Measurements from ENCODE around the gene ZXDA. TPM values are rescaled to one million over a fixed set of nuclear protein-coding genes. Genes with fewer than 3 reads are reported as not detected.
A peak's percentile ranks its signal among the peaks of the same experiment; 100 is the strongest.
"Not testable (repeated sequence)": the region's sequence is repeated elsewhere in the genome, so short reads cannot be mapped to it uniquely, and the experiment has no call there.

Gene ZXDA
- total and polyA plus RNA-seq, 7 donors, result 0.60 to 9.9 (median 6.1) TPM

- 18 to 62% methylated on average over 28 of the region's 28 CpGs for WGBS, 2 donors
- intact Hi-C loops (cut with DNase I), result not testable (repeated sequence)
Measured at GRCh38 chrX:57908972-57909594, 1.2 kb downstream of the ZXDA start.

GRCh38 chrX:57906790-57907189, 3.5 kb downstream of the ZXDA start:
- Histone ChIP-seq H3K9me3 (no peaks in the 10 kb centered on the region), H3K4me3 (no peak overlapping the region), H3K27ac (peak overlapping the region; percentile 27 to 64 (median 48)), H3K36me3 (no peaks in the 10 kb centered on the region), H3K4me1 (peaks cover 0 to 45% (median 17%) of the 10 kb centered on the region in 4 donors), H3K27me3 (no peaks in the 10 kb centered on the region)
- no peak for DNase-seq
- TF ChIP-seq CTCF (IDR thresholded peaks at IDR 0.05) (no peak), POLR2AphosphoS5 (IDR thresholded peaks at IDR 0.05) (no peak), EP300 (IDR thresholded peaks at IDR 0.05) (no peak), POLR2A (IDR thresholded peaks at IDR 0.05) (no peak)
- WGBS, 2 donors, result 45 to 68% methylated on average over 1 of the region's 1 CpG
- intact Hi-C loops (cut with DNase I), result no loop called here

More at GRCh38 chrX:57908972-57909594, 1.2 kb downstream of the ZXDA start:
- H3K4me3 ChIP-seq, result peak overlapping the region; percentile 45 to 56 (median 52)
- H3K27ac ChIP-seq, result peak overlapping the region; percentile 83 to 90 (median 86)
- not testable (repeated sequence) for H3K36me3 ChIP-seq, DNase-seq, H3K9me3 ChIP-seq, H3K27me3 ChIP-seq
- H3K4me1 ChIP-seq, result peaks cover 0 to 25% (median 8%) of the 10 kb centered on the region in 4 donors

GRCh38 chrX:57905141-57905540, 5.1 kb downstream of the ZXDA start:
- Histone ChIP-seq H3K27ac (peak overlapping the region; percentile 38 to 64 (median 56)), H3K27me3 (no peaks in the 10 kb centered on the region), H3K36me3 (no peaks in the 10 kb centered on the region), H3K4me1 (peaks cover 0 to 53% (median 17%) of the 10 kb centered on the region in 4 donors), H3K4me3 (peak overlapping the region in 1 of 4 donors; percentile 28), H3K9me3 (no peaks in the 10 kb centered on the region)
- DNase-seq, result no peak
- intact Hi-C loops (cut with DNase I), result no loop called here
- TF ChIP-seq EP300 (IDR thresholded peaks at IDR 0.05) (no peak), POLR2A (IDR thresholded peaks at IDR 0.05) (no peak), POLR2AphosphoS5 (IDR thresholded peaks at IDR 0.05) (no peak), CTCF (IDR thresholded peaks at IDR 0.05) (no peak)
- WGBS, 2 donors, result 42 to 45% methylated on average over 2 of the region's 2 CpGs

- Histone ChIP-seq H3K9me3 (no peaks in the 10 kb centered on the region), H3K4me1 (peaks cover 0 to 60% (median 17%) of the 10 kb centered on the region in 4 donors), H3K27ac (peak overlapping the region in 3 of 4 donors; percentile 44 to 64 (median 56)), H3K27me3 (no peaks in the 10 kb centered on the region), H3K36me3 (no peaks in the 10 kb centered on the region), H3K4me3 (no peak overlapping the region)
- intact Hi-C loops (cut with DNase I), result no loop called here
- DNase-seq, result no peak
- TF ChIP-seq EP300 (IDR thresholded peaks at IDR 0.05) (no peak), POLR2A (IDR thresholded peaks at IDR 0.05) (no peak), POLR2AphosphoS5 (IDR thresholded peaks at IDR 0.05) (no peak), CTCF (IDR thresholded peaks at IDR 0.05) (no peak)
- 94 to 95% methylated on average over 7 of the region's 7 CpGs for WGBS, 2 donors
Measured at GRCh38 chrX:57904176-57904880, 5.9 kb downstream of the ZXDA start.

- peaks cover 0 to 52% (median 17%) of the 10 kb centered on the region in 4 donors for H3K4me1 ChIP-seq
- H3K27me3 ChIP-seq, result no peaks in the 10 kb centered on the region
- WGBS, 2 donors, result 55 to 81% methylated on average over 2 of the region's 2 CpGs
- H3K36me3 ChIP-seq, result no peaks in the 10 kb centered on the region
- intact Hi-C loops (cut with DNase I), result no loop called here
- no peak overlapping the region for H3K4me3 ChIP-seq
- DNase-seq, result no peak
- TF ChIP-seq POLR2AphosphoS5 (IDR thresholded peaks at IDR 0.05), result no peak
- no peak for TF ChIP-seq POLR2A (IDR thresholded peaks at IDR 0.05)
- TF ChIP-seq EP300 (IDR thresholded peaks at IDR 0.05), result no peak
- no peak for TF ChIP-seq CTCF (IDR thresholded peaks at IDR 0.05)
- H3K27ac ChIP-seq, result peak overlapping the region in 3 of 4 donors; percentile 44 to 64 (median 56)
- no peaks in the 10 kb centered on the region for H3K9me3 ChIP-seq
Measured at GRCh38 chrX:57902633-57903032, 7.6 kb downstream of the ZXDA start.

All from sigmoid colon (tissue), 7 donors.